Type B pancreatic cell (in vitro differentiated cells): ENCODE data around the gene KRAS. TPM values are rescaled to one million over a fixed set of nuclear protein-coding genes. Genes with fewer than 3 reads are reported as not detected.

Source experiments
- DNase-seq: peaks from one replicate; pipeline ENCODE4 v3.0.0; 2021; ENCODE audit warnings: mixed read lengths; ENCODE audit not compliant: unreplicated experiment; ENCODE audit errors: extremely low spot score
- H3K27ac Mint-ChIP-seq: 2 replicates; pipeline ENCODE4 v1.8.0; 2021; ENCODE audit warnings: mild to moderate bottlenecking, mixed read lengths
- H3K27me3 Mint-ChIP-seq: 2 replicates; pipeline ENCODE4 v1.8.0; 2021; ENCODE audit warnings: mixed read lengths
- H3K36me3 Mint-ChIP-seq: 2 replicates; pipeline ENCODE4 v1.8.0; 2021; ENCODE audit warnings: mixed read lengths
- H3K4me1 Mint-ChIP-seq: one replicate; pipeline ENCODE4 v1.8.0; 2021; ENCODE audit warnings: mixed read lengths; ENCODE audit not compliant: unreplicated experiment
- H3K4me3 Mint-ChIP-seq: 2 replicates; pipeline ENCODE4 v1.8.0; 2021; ENCODE audit warnings: mild to moderate bottlenecking, mixed read lengths
- H3K9me3 Mint-ChIP-seq: 2 replicates; pipeline ENCODE4 v1.8.0; 2021; ENCODE audit warnings: mixed read lengths
- CTCF ChIP-seq: fragments of 200-600 bp; sonication (generic); conservative IDR thresholded peaks from 2 replicates; pipeline ENCODE4 v1.5.0; 2021; ENCODE audit warnings: antibody characterized with exemption, mild to moderate bottlenecking
- total RNA-seq: library from RNA; stranded (reverse); gene quantifications from 2 replicates; pipeline ENCODE4 v1.2.1, GENCODE V29; 2021; ENCODE audit warnings: low replicate concordance

KRAS gene
- total RNA-seq, 1 donor from 2014 or later, result 37.4 TPM

DNA sequence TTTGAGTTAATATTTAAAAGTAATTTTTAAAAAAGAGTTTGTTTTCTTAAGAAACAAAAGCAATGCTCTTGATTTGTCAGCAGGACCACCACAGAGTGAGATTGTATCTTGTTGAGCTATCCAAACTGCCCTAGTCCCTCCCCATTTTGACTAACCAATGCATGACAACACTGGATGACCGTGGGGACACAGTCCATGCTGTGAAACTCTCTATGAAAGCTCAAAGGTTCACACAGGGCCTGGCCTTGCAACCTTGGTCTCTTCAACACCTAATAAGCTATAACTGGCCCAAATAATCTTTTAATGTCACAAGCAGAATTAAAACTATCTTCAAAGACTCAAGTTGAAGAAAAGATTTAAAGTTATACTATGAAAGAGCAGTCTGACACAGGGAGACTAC lies 42.2 kb downstream of the KRAS start:
- Mint-ChIP-seq H3K27ac (no peak overlapping the region), H3K27me3 (no peaks in the 10 kb centered on the region), H3K9me3 (no peaks in the 10 kb centered on the region), H3K4me1 (no peaks in the 10 kb centered on the region), H3K36me3 (peaks cover 25% of the 10 kb centered on the region), H3K4me3 (no peak overlapping the region)
- no peak for TF ChIP-seq CTCF
- DNase-seq, result no peak

DNA sequence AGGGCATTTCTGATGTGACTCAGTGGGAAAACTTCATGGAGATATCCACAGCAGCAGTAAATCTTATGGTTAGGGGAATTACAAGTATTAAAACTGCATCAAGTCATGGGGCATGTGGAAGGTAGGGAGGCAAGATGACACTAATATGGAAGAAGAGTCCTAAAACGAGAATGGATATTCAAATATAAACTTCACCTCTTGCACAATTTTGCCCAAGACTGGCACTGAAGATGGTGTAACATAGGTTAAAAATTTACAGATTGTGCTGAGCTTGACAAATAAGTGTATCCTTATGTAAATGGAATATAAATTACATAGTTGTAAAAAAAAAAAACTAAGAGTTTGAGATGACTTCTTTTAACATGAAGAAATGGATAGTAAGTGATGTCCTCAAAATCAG lies 42.9 kb downstream of the KRAS start:
- H3K4me1 Mint-ChIP-seq, result no peaks in the 10 kb centered on the region
- TF ChIP-seq CTCF, result no peak
- H3K27me3 Mint-ChIP-seq, result no peaks in the 10 kb centered on the region
- H3K27ac Mint-ChIP-seq, result no peak overlapping the region
- H3K9me3 Mint-ChIP-seq, result no peaks in the 10 kb centered on the region
- no peak for DNase-seq
- no peak overlapping the region for H3K4me3 Mint-ChIP-seq
- H3K36me3 Mint-ChIP-seq, result peaks cover 31% of the 10 kb centered on the region

DNA sequence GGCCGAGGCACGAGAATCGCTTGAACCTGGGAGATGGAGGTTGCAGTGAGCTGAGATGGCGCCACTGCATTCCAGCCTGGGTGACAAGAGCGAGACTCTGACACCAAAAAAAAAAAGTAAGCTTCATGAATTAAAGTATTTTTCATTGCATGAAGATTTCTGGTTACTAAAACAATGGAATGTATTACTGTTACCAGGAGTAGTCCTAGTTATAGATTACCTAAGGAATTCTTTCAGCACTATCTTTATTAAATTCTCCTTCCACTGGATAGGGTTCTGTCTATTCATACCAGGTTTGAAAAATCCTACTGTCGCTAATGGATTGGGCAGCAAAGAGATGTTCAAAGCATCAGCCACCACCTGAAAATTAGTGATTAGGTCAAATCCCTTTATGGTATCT lies 43.3 kb downstream of the KRAS start:
- Mint-ChIP-seq H3K9me3 (no peaks in the 10 kb centered on the region), H3K4me1 (no peaks in the 10 kb centered on the region), H3K27ac (no peak overlapping the region), H3K36me3 (peaks cover 34% of the 10 kb centered on the region), H3K4me3 (no peak overlapping the region), H3K27me3 (no peaks in the 10 kb centered on the region)
- no peak for DNase-seq
- TF ChIP-seq CTCF, result no peak

GRCh38 chr12:25202137-25202536 lies 48.6 kb downstream of the KRAS start:
- DNase-seq, result no peak
- H3K27ac Mint-ChIP-seq, result no peak overlapping the region
- H3K27me3 Mint-ChIP-seq, result no peaks in the 10 kb centered on the region
- H3K9me3 Mint-ChIP-seq, result no peaks in the 10 kb centered on the region
- no peaks in the 10 kb centered on the region for H3K4me1 Mint-ChIP-seq
- no peak for TF ChIP-seq CTCF
- H3K36me3 Mint-ChIP-seq, result peaks cover 39% of the 10 kb centered on the region
- no peak overlapping the region for H3K4me3 Mint-ChIP-seq

DNA sequence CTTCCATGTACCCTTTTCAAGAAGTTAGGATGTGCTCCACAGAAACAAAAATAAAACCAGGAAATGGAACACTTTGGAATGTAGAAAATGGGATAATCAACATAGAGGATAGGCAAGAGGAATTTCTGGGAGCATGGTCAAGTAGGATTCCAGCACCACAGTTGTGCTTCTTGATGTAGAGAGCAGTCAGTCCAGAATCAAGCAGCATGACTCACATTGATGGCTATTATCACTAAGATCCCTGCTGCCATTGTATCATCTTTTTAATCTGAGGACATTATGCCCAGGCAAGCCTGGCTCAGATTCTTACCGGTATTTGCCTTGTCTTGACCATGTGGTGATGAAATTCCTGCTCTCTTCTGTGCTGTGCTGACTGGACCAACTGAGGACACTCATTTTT lies 50.0 kb downstream of the KRAS start:
- Mint-ChIP-seq H3K4me3 (no peak overlapping the region), H3K4me1 (no peaks in the 10 kb centered on the region), H3K9me3 (no peaks in the 10 kb centered on the region), H3K36me3 (peaks cover 29% of the 10 kb centered on the region), H3K27me3 (no peaks in the 10 kb centered on the region), H3K27ac (no peak overlapping the region)
- DNase-seq, result no peak
- no peak for TF ChIP-seq CTCF

GRCh38 chr12:25197608-25198007 lies 53.1 kb downstream of the KRAS start:
- TF ChIP-seq CTCF, result no peak
- DNase-seq, result no peak
- peaks cover 18% of the 10 kb centered on the region for H3K36me3 Mint-ChIP-seq
- H3K27ac Mint-ChIP-seq, result no peak overlapping the region
- no peak overlapping the region for H3K4me3 Mint-ChIP-seq
- no peaks in the 10 kb centered on the region for H3K27me3 Mint-ChIP-seq
- H3K9me3 Mint-ChIP-seq, result no peaks in the 10 kb centered on the region
- peaks cover 4% of the 10 kb centered on the region for H3K4me1 Mint-ChIP-seq
